Esophagus squamous epithelium (tissue), 5 donors: ENCODE results near the gene CNTNAP2. TPM values are rescaled to one million over a fixed set of nuclear protein-coding genes. Genes with fewer than 3 reads are reported as not detected.

Experiments
- DNase-seq: peaks from one replicate; lab custom pipeline; 2025; lab: John Stamatoyannopoulos, UW
- H3K27ac ChIP-seq, 4 donors: fragments of 200-600 bp; sonication (generic); one replicate each; pipeline ENCODE4 v1.5.1; 2016 to 2019; ENCODE audit warnings: mild to moderate bottlenecking in 1 of 4
- H3K27me3 ChIP-seq, 4 donors: fragments of 200-600 bp; sonication (generic); 1 replicate in 3 of 4; 2 replicates in 1 of 4; pipeline versions ENCODE4 v1.5.1 to v1.6.0; 2017 to 2021; ENCODE audit warnings: antibody characterized with exemption in 1 of 4
- H3K36me3 ChIP-seq, 3 donors: fragments of 200-600 bp; sonication (generic); one replicate each; pipeline ENCODE4 v1.5.1; 2016 to 2019
- H3K4me1 ChIP-seq, 3 donors: fragments of 200-600 bp; sonication (generic); one replicate each; pipeline ENCODE4 v1.5.1; 2017 to 2019
- H3K4me3 ChIP-seq, 4 donors: fragments of 200-600 bp; sonication (generic); 1 replicate in 3 of 4; 2 replicates in 1 of 4; pipeline ENCODE4 v1.5.1; 2016 to 2019; ENCODE audit warnings: mild to moderate bottlenecking in 2 of 4, moderate library complexity in 1 of 4
- H3K9me3 ChIP-seq, 3 donors: fragments of 200-600 bp; sonication (generic); one replicate each; pipeline ENCODE4 v1.5.1; 2016 to 2019
- POLR2A ChIP-seq, 4 donors: fragments of 450-650 bp; IDR thresholded peaks; one replicate each; pipeline ENCODE4 v1.6.1; 2017; ENCODE audit warnings: antibody characterized with exemption in 4 of 4, mild to moderate bottlenecking in 4 of 4, moderate library complexity in 3 of 4
- WGBS, 2 donors: methylation state at CpG; one replicate each; pipeline ENCODE4 v1.1.5; 2018; 5-methylcytosine and 5-hydroxymethylcytosine counted together
- intact Hi-C: fragments of 100-400 bp; cut with DNase I; formaldehyde crosslinking; loops from one replicate; pipeline ENCODE4 v1.15.0; 2022
- total RNA-seq, 4 donors: library from RNA; depleted of rRNA; stranded (reverse); fragments of >200 nt; gene quantifications; one replicate each; pipeline ENCODE4 v1.1.0, GENCODE V29; 2016
- TF ChIP-seq, protein P1 (sequence below), 6 experiments: fragments of 450-650 bp in 4 of 6; fragments of 200-600 bp in 2 of 6; sonication (generic) in 2 of 6; IDR thresholded peaks; one replicate each; pipeline ENCODE4 v1.5.1; 2016 to 2019; ENCODE audit warnings: antibody characterized with exemption in 6 of 6, mild to moderate bottlenecking in 4 of 6, moderate library complexity in 4 of 6
- donor health status: DM: yes; HTN: yes; CAD: no.

The CNTNAP2 gene
- total RNA-seq, 4 donors from 2014 or later: 0.95 to 2.3 (median 1.2) TPM

DNA sequence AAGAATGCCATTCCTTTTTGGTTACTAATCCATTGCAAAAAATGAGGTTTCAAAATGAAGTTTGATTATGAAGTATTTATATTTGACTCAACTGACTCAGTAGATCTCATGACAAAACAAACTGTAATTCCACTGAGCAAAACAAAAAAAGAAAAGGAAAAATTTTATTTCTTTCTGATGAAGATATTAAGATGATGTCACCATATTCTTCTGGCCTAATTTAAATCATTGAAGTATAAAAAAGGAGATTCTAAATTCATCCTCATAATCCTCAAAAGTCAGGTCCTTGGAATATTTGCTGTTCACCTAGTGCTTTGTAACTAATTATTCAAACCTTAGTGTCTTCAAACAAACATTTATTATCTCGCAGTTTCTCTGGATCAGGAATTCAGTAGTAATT is 1183.7 kb downstream of the CNTNAP2 start:
- Histone ChIP-seq H3K36me3 (no peaks in the 10 kb centered on the region), H3K9me3 (no peaks in the 10 kb centered on the region), H3K27ac (no peak overlapping the region), H3K27me3 (no peaks in the 10 kb centered on the region), H3K4me1 (no peaks in the 10 kb centered on the region), H3K4me3 (no peak overlapping the region)
- no peak for DNase-seq
- intact Hi-C loops: no loop called here
- TF ChIP-seq POLR2A (IDR thresholded peaks at IDR 0.05): no peak
- TF ChIP-seq, protein P1, sequence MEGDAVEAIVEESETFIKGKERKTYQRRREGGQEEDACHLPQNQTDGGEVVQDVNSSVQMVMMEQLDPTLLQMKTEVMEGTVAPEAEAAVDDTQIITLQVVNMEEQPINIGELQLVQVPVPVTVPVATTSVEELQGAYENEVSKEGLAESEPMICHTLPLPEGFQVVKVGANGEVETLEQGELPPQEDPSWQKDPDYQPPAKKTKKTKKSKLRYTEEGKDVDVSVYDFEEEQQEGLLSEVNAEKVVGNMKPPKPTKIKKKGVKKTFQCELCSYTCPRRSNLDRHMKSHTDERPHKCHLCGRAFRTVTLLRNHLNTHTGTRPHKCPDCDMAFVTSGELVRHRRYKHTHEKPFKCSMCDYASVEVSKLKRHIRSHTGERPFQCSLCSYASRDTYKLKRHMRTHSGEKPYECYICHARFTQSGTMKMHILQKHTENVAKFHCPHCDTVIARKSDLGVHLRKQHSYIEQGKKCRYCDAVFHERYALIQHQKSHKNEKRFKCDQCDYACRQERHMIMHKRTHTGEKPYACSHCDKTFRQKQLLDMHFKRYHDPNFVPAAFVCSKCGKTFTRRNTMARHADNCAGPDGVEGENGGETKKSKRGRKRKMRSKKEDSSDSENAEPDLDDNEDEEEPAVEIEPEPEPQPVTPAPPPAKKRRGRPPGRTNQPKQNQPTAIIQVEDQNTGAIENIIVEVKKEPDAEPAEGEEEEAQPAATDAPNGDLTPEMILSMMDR (IDR thresholded peaks at IDR 0.05): no peak
- WGBS, 2 donors: 65 to 68% methylated on average over 1 of the region's 1 CpG

DNA sequence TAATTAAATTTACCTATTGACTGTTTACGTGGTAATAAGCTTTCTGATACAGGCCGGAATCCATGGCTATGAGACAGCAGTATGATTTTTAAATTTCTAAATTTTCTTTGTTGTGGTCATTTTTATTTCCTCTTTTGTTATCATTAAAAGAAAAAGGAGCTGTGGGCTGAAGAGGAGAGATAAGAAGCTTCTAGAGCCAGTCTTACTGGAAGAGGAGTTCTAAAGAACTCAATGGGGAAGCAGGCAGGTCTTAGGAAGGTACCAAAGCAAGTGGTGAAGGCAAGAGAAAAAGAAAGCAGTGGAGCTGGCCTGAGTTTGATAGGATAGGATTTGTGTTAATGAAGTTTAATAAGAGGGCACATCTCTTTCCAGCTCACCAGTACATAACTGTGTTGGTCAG is 1187.8 kb downstream of the CNTNAP2 start:
- H3K36me3 ChIP-seq: no peaks in the 10 kb centered on the region
- H3K27ac ChIP-seq: no peak overlapping the region
- H3K4me3 ChIP-seq: no peak overlapping the region
- WGBS, 2 donors: 80 to 83% methylated on average over 2 of the region's 2 CpGs
- H3K27me3 ChIP-seq: no peaks in the 10 kb centered on the region
- no peak for TF ChIP-seq POLR2A (IDR thresholded peaks at IDR 0.05)
- TF ChIP-seq, protein P1 (IDR thresholded peaks at IDR 0.05): no peak
- DNase-seq: no peak
- intact Hi-C loops: no loop called here
- H3K4me1 ChIP-seq: no peaks in the 10 kb centered on the region
- no peaks in the 10 kb centered on the region for H3K9me3 ChIP-seq

DNA sequence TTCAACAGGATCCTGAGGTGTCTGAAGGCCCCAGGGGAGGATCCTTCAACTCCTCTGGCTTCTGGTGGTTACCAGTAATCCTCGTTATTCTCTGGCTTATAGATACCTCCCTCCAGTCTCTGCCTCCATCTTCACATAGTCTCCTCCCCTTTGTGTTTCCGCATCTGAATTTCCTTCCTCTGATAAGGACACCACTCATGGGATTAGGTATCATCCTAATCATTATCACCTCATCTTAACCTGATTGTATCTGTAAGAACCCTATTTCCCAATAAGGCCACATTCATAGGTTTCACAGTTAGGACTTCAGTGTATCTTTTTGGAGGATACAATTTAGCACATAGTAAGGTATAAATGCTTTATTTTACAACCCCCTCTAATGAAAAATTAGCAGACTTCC is 1189.2 kb downstream of the CNTNAP2 start:
- 64 to 65% methylated on average over 2 of the region's 2 CpGs for WGBS, 2 donors
- no peak overlapping the region for H3K4me3 ChIP-seq
- no peak overlapping the region for H3K27ac ChIP-seq
- H3K36me3 ChIP-seq: no peaks in the 10 kb centered on the region
- H3K4me1 ChIP-seq: no peaks in the 10 kb centered on the region
- TF ChIP-seq, protein P1 (IDR thresholded peaks at IDR 0.05): no peak
- no peak for TF ChIP-seq POLR2A (IDR thresholded peaks at IDR 0.05)
- H3K9me3 ChIP-seq: no peaks in the 10 kb centered on the region
- DNase-seq: no peak
- H3K27me3 ChIP-seq: no peaks in the 10 kb centered on the region
- intact Hi-C loops: no loop called here

DNA sequence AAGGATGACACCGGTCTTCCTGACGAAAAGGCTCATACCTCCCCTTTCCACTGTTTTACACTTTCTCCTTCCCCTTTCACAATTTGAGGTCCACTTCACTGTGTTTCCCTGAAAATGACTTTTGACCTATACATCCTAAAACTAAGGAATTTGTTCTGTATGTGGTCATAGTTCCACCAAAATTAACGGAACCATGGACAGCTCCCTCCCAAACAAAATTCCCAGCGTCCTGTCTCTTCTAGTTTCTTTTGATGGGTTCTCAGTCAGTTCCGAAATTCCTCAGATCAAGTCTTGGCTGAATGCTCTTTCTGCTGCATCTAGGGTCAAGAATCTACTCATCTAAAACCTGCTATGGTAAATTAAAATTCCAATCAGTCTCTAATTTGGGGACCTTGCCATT is 1191.9 kb downstream of the CNTNAP2 start:
- WGBS, 2 donors: 49 to 59% methylated on average over 5 of the region's 5 CpGs
- no peak overlapping the region for H3K27ac ChIP-seq
- TF ChIP-seq, protein P1 (IDR thresholded peaks at IDR 0.05): no peak
- no peak for TF ChIP-seq POLR2A (IDR thresholded peaks at IDR 0.05)
- H3K36me3 ChIP-seq: no peaks in the 10 kb centered on the region
- H3K27me3 ChIP-seq: no peaks in the 10 kb centered on the region
- H3K4me1 ChIP-seq: no peaks in the 10 kb centered on the region
- intact Hi-C loops: no loop called here
- DNase-seq: no peak
- no peaks in the 10 kb centered on the region for H3K9me3 ChIP-seq
- no peak overlapping the region for H3K4me3 ChIP-seq

DNA sequence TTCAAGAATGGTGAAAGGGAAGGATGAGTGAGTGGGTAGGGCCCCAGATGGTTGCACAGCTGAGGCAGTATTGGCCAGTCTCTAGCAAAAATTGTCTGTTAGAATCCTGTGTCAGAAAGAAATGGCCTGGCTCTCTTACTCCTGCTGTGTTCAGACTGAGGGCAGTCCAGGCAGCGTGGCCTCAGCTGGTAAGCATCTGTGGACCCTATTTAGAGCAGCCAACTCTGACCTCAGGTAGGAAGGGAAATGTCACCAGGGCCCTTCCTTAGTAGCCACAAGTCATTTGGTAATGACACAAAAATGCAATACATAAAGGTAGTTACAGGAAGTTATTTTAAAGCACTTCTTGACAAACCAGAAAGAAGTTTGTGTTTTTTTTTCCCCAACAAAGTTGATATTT is 1194.7 kb downstream of the CNTNAP2 start:
- no peak overlapping the region for H3K4me3 ChIP-seq
- TF ChIP-seq, protein P1 (IDR thresholded peaks at IDR 0.05): no peak
- no peak for TF ChIP-seq POLR2A (IDR thresholded peaks at IDR 0.05)
- no peak for DNase-seq
- intact Hi-C loops: no loop called here
- no peaks in the 10 kb centered on the region for H3K9me3 ChIP-seq
- no peaks in the 10 kb centered on the region for H3K36me3 ChIP-seq
- no peak overlapping the region for H3K27ac ChIP-seq
- H3K4me1 ChIP-seq: no peaks in the 10 kb centered on the region
- no peaks in the 10 kb centered on the region for H3K27me3 ChIP-seq
- 63 to 67% methylated on average over 1 of the region's 1 CpG for WGBS, 2 donors
